ENCODE data around the gene TGM2.

The TGM2 gene

GRCh38 chr20:38165089-38165965 is at the start of gene TGM2:
Gene TGM2, minus strand, starts transcription at chr20:38165270. Its CDS starts 72 bp downstream, at chr20:38165198.
- peak; percentile 84 for DNase-seq
- in situ Hi-C loops (cut with HindIII; ENCODE audit: low pct_ligation_motif_present, low pct_unique_long_range_greater_than_20kb, low sequenced_read_pairs): no loop called here

- DNase-seq: no peak
- in situ Hi-C loops (cut with HindIII; ENCODE audit: low pct_ligation_motif_present, low pct_unique_long_range_greater_than_20kb, low sequenced_read_pairs): no loop called here
Observed at GRCh38 chr20:38214256-38215193, 49.5 kb upstream of the TGM2 start.

GRCh38 chr20:38213607-38213940 is 48.5 kb upstream of the TGM2 start:
- DNase-seq: no peak
- in situ Hi-C loops (cut with HindIII; ENCODE audit: low pct_ligation_motif_present, low pct_unique_long_range_greater_than_20kb, low sequenced_read_pairs): no loop called here

GRCh38 chr20:38212806-38213606 is 47.9 kb upstream of the TGM2 start:
- no peak for DNase-seq
- in situ Hi-C loops (cut with HindIII; ENCODE audit: low pct_ligation_motif_present, low pct_unique_long_range_greater_than_20kb, low sequenced_read_pairs): no loop called here

- in situ Hi-C loops (cut with HindIII; ENCODE audit: low pct_ligation_motif_present, low pct_unique_long_range_greater_than_20kb, low sequenced_read_pairs): no loop called here
Observed at GRCh38 chr20:38211200-38212097, 46.4 kb upstream of the TGM2 start.

GRCh38 chr20:38210741-38211140 is 45.7 kb upstream of the TGM2 start:
- in situ Hi-C loops (cut with HindIII; ENCODE audit: low pct_ligation_motif_present, low pct_unique_long_range_greater_than_20kb, low sequenced_read_pairs): no loop called here

More at GRCh38 chr20:38211200-38212097, 46.4 kb upstream of the TGM2 start:
- no peak for DNase-seq

GRCh38 chr20:38209736-38210405 is 44.8 kb upstream of the TGM2 start:
- no peak for DNase-seq
- in situ Hi-C loops (cut with HindIII; ENCODE audit: low pct_ligation_motif_present, low pct_unique_long_range_greater_than_20kb, low sequenced_read_pairs): no loop called here

More at GRCh38 chr20:38210741-38211140, 45.7 kb upstream of the TGM2 start:
- DNase-seq: no peak

- in situ Hi-C loops (cut with HindIII; ENCODE audit: low pct_ligation_motif_present, low pct_unique_long_range_greater_than_20kb, low sequenced_read_pairs): no loop called here
- DNase-seq: no peak
Observed at GRCh38 chr20:38209054-38209675, 44.1 kb upstream of the TGM2 start.

GRCh38 chr20:38208523-38208922 is 43.5 kb upstream of the TGM2 start:
- in situ Hi-C loops (cut with HindIII; ENCODE audit: low pct_ligation_motif_present, low pct_unique_long_range_greater_than_20kb, low sequenced_read_pairs): no loop called here
- no peak for DNase-seq

- in situ Hi-C loops (cut with HindIII; ENCODE audit: low pct_ligation_motif_present, low pct_unique_long_range_greater_than_20kb, low sequenced_read_pairs): no loop called here
- no peak for DNase-seq
Observed at GRCh38 chr20:38208088-38208487, 43.0 kb upstream of the TGM2 start.

GRCh38 chr20:38207621-38208020 is 42.6 kb upstream of the TGM2 start:
- DNase-seq: no peak
- in situ Hi-C loops (cut with HindIII; ENCODE audit: low pct_ligation_motif_present, low pct_unique_long_range_greater_than_20kb, low sequenced_read_pairs): no loop called here

GRCh38 chr20:38205001-38205400 is 39.9 kb upstream of the TGM2 start:
- in situ Hi-C loops (cut with HindIII; ENCODE audit: low pct_ligation_motif_present, low pct_unique_long_range_greater_than_20kb, low sequenced_read_pairs): no loop called here
- no peak for DNase-seq

- DNase-seq: no peak
- in situ Hi-C loops (cut with HindIII; ENCODE audit: low pct_ligation_motif_present, low pct_unique_long_range_greater_than_20kb, low sequenced_read_pairs): no loop called here
Observed at GRCh38 chr20:38203981-38204357, 38.9 kb upstream of the TGM2 start.

- in situ Hi-C loops (cut with HindIII; ENCODE audit: low pct_ligation_motif_present, low pct_unique_long_range_greater_than_20kb, low sequenced_read_pairs): no loop called here
- no peak for DNase-seq
Observed at GRCh38 chr20:38203337-38203980, 38.4 kb upstream of the TGM2 start.

- DNase-seq: no peak
- in situ Hi-C loops (cut with HindIII; ENCODE audit: low pct_ligation_motif_present, low pct_unique_long_range_greater_than_20kb, low sequenced_read_pairs): no loop called here
Observed at GRCh38 chr20:38202982-38203293, 37.9 kb upstream of the TGM2 start.

GRCh38 chr20:38202153-38202981 is 37.3 kb upstream of the TGM2 start:
- in situ Hi-C loops (cut with HindIII; ENCODE audit: low pct_ligation_motif_present, low pct_unique_long_range_greater_than_20kb, low sequenced_read_pairs): no loop called here

More at GRCh38 chr20:38202153-38202981, 37.3 kb upstream of the TGM2 start:
- no peak for DNase-seq
